Putamen (tissue), 1 donor: Measurements from ENCODE around the gene TAF15.

Experiments used
- DNase-seq: peaks from one replicate; pipeline ENCODE4 v3.0.0-alpha.2; 2016; ENCODE audit warnings: low spot score

The TAF15 gene

GRCh38 chr17:35788477-35789368 is 20.6 kb upstream of the TAF15 start:
- DNase-seq = no peak

GRCh38 chr17:35790841-35791240 is 18.4 kb upstream of the TAF15 start:
- DNase-seq = no peak

- no peak for DNase-seq
Observed at GRCh38 chr17:35791681-35792350, 17.5 kb upstream of the TAF15 start.

GRCh38 chr17:35793257-35793656 is 16.0 kb upstream of the TAF15 start:
- no peak for DNase-seq

- no peak for DNase-seq
Observed at GRCh38 chr17:35795007-35795870, 14.0 kb upstream of the TAF15 start, which contains the start of gene MMP28. MMP28 (minus strand) TSS chr17:35795641; CDS start chr17:35795377, 264 bp downstream.

GRCh38 chr17:35795871-35796265 is 13.4 kb upstream of the TAF15 start:
- DNase-seq = no peak

- no peak for DNase-seq
Observed at GRCh38 chr17:35796942-35797341, 12.3 kb upstream of the TAF15 start.

- no peak for DNase-seq
Observed at GRCh38 chr17:35797370-35797769, 11.9 kb upstream of the TAF15 start.

GRCh38 chr17:35797918-35798317 is 11.4 kb upstream of the TAF15 start:
- DNase-seq = no peak

GRCh38 chr17:35799942-35800341 is 9.3 kb upstream of the TAF15 start:
- peak; percentile 56 for DNase-seq

GRCh38 chr17:35801583-35802224 is 7.6 kb upstream of the TAF15 start:
- peak; percentile 68 for DNase-seq

GRCh38 chr17:35804658-35805192 is 4.6 kb upstream of the TAF15 start:
- peak; percentile 71 for DNase-seq

- DNase-seq = no peak
Observed at GRCh38 chr17:35807371-35808144, 1.7 kb upstream of the TAF15 start.

- DNase-seq = no peak
Observed at GRCh38 chr17:35808240-35808961, 883 bp upstream of the TAF15 start.

GRCh38 chr17:35809855-35810461 is 674 bp downstream of the TAF15 start:
- peak; percentile 42 for DNase-seq

- DNase-seq = no peak
Observed at GRCh38 chr17:35811759-35812158, 2.5 kb downstream of the TAF15 start.

GRCh38 chr17:35812456-35812855 is 3.2 kb downstream of the TAF15 start:
- DNase-seq = no peak

GRCh38 chr17:35816723-35817122 is 7.4 kb downstream of the TAF15 start:
- no peak for DNase-seq

GRCh38 chr17:35817196-35817595 is 7.9 kb downstream of the TAF15 start:
- DNase-seq = no peak

- no peak for DNase-seq
Observed at GRCh38 chr17:35819455-35819854, 10.2 kb downstream of the TAF15 start.
